Jurkat, Clone E6-1 (cell line): ENCODE measurements around the gene PIK3AP1. TPM values are rescaled to one million over a fixed set of nuclear protein-coding genes. Genes with fewer than 3 reads are reported as not detected.
"Not testable (repeated sequence)": the region's sequence is repeated elsewhere in the genome, so short reads cannot be mapped to it uniquely, and the experiment has no call there.

Experiments
- DNase-seq: peaks from one replicate; pipeline ENCODE4 v3.0.0-alpha.2; 2011; ENCODE audit warnings: low read depth, low spot score
- H3K4me3 ChIP-seq: 2 replicates; pipeline ENCODE4 v1.5.1; 2011; ENCODE audit warnings: mild to moderate bottlenecking, low read length, control low read depth, moderate library complexity
- polyA plus RNA-seq: library from polyadenylated mRNA; unstranded; fragments of >200 nt; gene quantifications from one replicate; pipeline ENCODE4 v1.2.1, GENCODE V29; 2012; ENCODE audit warnings: missing spikeins; ENCODE audit not compliant: insufficient read length, insufficient read depth

PIK3AP1 gene
- 3.6 TPM for polyA plus RNA-seq

GRCh38 chr10:96720422-96721206, at the start of gene PIK3AP1:
PIK3AP1 (minus strand) TSS chr10:96720514; CDS start chr10:96720394, 120 bp downstream.
- H3K4me3 ChIP-seq: peak within 1 kb of the TSS; percentile 56
- DNase-seq: peak; percentile 43

DNA sequence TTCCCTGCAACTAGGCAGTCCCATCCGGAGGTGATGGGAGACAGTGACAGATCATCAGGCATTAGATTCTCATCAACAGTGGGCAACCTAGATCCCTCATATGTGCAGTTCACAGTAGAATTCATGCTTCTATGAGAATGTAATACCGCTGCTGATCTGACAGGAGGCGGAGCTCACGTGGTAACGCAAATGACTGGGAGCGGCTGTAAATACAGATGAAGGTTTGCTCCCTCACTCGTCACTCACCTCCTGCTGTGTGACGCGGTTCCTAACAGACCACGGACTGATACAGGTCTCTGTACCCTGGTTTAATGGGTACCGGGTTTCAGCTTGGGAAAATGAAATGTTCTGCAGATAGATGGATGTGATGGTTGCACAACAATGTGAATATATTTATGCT, 47.8 kb upstream of the PIK3AP1 start:
- no peak overlapping the region for H3K4me3 ChIP-seq
- DNase-seq: no peak

DNA sequence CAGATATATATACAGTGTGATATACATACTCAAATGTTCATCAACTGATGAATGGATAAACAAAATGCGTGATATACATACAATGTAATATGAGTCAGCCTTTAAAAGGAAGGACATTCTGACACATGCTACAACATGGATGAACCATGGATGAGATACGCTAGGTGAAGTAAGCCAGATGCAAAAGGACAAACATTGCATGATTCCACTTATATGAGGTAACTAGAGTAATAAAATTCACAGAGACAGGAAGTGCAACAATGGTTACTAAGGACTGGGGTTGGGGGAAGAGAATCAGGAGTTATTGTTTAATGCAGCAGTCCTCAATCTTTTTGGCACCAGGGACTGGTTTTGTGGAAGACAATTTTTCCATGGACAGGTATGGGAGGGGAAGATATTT, 47.3 kb upstream of the PIK3AP1 start:
- DNase-seq: no peak
- no peak overlapping the region for H3K4me3 ChIP-seq

DNA sequence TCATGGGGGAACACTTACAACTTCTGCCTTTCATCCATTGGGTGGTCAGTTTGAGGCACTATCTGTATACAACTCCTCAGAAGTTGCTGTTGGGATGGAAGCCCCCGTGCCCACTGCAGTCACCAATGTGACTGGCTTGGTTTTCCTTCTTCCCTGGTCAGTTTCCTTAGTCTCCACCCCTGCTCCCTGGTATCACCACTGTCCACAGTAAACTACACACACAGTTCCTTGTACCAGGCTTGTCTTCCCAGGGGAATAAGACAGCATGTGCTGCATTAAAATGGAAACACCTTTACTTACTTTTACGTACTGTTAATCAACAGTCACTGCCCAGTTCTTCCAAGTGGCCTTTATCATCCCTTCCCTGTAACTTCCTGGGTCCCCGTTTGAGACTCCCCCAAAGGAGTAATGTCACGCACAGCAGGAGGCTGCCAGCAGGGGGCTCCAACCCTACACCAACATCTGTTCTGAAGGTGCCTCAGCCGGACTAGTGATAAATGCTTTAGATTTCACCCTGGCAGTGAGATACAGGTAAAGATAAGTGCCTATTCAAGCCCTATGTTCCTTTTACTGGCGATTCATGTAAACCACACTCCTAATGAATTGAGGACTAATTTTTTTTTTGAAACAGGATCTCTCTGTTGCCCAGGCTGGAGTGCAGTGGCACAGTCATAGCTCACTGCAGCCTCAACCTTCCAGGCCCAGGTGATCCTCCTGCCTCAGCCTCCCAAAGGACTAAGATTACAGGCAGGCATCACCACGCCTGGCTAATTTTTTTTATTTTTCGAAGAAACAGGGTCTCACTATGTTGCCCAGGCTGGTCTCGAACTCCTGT, 45.3 kb upstream of the PIK3AP1 start:
- no peak overlapping the region for H3K4me3 ChIP-seq
- peak; percentile 52 for DNase-seq

- H3K4me3 ChIP-seq: no peak overlapping the region
- no peak for DNase-seq
Observed at GRCh38 chr10:96764425-96765060, 44.2 kb upstream of the PIK3AP1 start.

- peak; percentile 12 for DNase-seq
- H3K4me3 ChIP-seq: no peak overlapping the region
Observed at GRCh38 chr10:96758423-96758822, 38.1 kb upstream of the PIK3AP1 start.

DNA sequence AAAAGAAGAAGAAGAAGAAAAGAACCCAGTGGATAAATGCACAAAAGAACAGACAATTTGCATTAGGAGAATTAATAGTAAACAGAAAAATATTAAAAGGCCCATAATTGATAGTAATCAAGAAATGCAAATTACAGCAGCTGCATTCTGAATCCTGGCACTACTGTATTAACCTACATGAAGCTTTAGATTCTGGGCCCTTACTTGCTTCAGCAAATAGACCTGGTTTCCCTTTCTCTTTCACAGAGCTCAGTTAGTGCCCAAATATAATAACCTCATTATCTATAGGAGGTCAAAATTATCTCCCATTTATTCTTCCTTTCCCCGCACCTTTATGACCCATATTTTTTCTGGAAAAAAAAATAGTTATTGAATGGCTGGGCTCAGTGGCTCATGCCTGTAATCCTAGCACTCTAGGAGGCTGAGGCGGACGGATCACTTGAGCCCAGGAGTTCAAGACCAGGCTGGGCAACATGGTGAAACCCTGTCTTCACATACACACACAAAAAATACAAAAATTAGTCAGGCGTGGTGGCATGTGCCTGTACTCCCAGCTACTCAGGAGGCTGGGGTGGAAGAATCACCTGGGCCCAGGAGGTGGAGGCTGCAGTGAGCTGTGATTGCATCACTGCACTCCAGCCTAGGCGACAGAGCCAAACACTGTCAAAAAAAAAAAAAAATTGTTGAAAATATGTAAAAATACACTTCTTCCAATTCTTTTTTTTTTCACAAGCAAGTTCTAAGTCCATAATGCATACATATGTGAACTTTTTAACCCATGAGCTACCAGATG, 36.0 kb upstream of the PIK3AP1 start:
- H3K4me3 ChIP-seq: no peak overlapping the region
- DNase-seq: no peak

DNA sequence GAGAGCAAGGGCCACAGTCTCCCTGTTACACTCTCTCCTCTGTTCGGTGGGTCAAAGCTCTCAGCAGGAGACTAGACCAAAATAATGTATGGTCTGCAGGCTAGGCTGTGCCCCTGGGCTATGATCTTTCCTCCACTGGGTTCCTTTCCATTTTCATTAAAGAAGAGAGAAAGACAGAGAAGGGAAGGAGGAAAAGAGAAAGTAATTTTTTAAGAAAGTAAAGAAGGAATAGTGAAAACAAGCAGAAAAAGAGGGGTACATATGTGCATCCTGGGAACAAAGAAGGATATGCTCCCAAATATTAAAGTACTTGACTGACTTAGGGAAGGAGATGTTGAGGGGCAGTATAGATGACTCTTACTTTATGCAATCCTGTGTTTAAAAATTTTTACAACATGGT, 33.6 kb upstream of the PIK3AP1 start:
- no peak overlapping the region for H3K4me3 ChIP-seq
- DNase-seq: no peak

DNA sequence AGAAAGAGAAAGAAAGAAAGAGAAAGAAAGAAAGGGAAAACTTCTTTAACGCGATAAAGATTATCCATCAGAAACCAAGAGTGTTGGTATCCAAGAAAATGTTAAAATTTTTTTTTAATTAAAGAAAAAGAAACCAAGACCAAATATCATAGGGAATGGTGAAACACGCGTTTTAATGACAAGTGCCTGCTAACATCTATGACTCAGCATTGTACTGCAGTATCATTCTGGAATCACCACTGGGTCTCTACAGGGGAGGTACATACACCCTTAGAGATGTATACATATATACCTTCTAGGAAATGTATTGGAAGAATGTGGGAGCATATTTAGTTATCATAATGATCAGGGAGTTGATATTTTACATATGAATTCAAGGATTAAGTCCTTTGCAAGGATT, 32.1 kb upstream of the PIK3AP1 start:
- no peak for DNase-seq
- H3K4me3 ChIP-seq: no peak overlapping the region

- DNase-seq, H3K4me3 ChIP-seq: not testable (repeated sequence)
Observed at GRCh38 chr10:96750316-96750715, 30.0 kb upstream of the PIK3AP1 start.

DNA sequence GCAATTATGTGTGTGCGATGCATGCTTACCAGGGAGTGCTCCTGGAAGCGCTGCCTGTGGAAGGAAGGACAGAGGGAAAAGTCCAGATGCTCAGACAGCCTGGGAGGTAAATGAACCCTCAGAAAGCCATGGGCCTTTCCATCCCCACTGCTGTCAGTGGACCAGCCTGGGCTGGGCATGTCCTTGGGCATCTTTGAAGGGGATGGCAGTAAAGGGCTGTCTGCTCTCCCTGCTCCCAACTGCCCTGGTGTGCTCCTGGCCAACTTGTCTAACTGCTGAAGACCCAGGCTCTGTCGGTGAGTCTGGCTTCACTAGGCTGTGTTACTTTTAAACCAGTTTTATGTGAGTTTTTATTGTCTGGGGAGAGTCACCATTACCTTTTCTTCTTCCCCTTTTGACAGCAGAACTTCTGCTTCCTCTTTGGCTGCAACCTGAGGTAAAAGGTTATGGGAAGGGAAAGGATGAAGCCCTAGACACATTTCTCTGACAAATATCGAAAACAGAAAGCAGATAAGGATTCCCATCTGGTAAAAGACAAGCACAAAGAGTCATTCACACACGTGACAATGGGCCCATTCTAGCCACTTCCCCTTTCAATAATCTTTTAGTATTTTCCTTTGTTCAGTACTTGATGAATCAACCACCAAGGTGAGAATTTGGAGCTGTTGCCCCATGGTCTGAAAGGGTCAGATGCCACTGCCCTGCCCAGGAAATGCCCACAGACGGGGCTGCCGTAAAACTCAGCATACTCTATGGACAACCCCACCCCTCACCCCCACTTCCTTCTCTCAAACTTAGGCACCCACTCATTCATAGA, 27.6 kb upstream of the PIK3AP1 start:
- DNase-seq: no peak
- H3K4me3 ChIP-seq: no peak overlapping the region

DNA sequence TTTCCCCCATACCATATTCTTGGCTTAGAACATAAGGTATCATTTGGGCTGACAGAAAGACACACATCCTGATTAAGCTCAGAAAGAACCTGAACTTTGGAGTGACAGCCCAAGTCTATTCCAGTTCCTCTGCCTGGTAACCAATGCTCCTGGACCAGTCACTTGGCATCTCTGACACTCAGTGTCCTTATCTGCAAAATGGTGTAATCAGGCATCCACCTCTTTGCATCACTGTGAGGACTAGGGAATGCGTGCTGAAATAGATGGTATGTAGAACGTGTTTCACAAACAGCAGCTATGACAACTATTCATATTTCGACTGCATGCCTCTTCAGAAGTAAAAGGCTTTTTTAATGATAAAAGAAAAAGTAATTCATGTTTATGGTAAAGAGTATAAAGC, 26.2 kb upstream of the PIK3AP1 start:
- H3K4me3 ChIP-seq: no peak overlapping the region
- DNase-seq: no peak

DNA sequence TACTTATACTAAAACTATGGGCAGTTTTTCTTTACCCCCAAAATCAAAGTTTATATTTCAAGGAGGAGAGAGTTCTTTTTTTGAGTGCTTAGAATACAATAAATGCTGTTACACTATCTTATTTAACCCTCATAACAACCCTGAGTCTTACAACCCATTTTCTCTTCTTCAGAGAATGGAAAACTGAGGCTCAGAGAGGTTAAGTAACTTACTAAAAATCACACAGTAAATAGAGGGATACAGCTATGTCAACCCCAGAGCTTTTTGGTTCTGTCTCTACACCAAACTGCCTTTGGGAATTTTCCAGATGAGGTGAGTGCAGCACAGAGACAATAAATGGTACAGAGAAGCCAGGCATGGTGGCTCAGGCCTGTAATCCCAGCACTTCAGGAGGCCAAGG, 25.6 kb upstream of the PIK3AP1 start:
- no peak overlapping the region for H3K4me3 ChIP-seq
- no peak for DNase-seq

- no peak for DNase-seq
- no peak overlapping the region for H3K4me3 ChIP-seq
Observed at GRCh38 chr10:96743988-96744585, 23.8 kb upstream of the PIK3AP1 start.

GRCh38 chr10:96741557-96741956, 21.2 kb upstream of the PIK3AP1 start:
- DNase-seq, H3K4me3 ChIP-seq: not testable (repeated sequence)

GRCh38 chr10:96740579-96741281, 20.4 kb upstream of the PIK3AP1 start:
- H3K4me3 ChIP-seq: no peak overlapping the region
- no peak for DNase-seq

GRCh38 chr10:96740141-96740540, 19.8 kb upstream of the PIK3AP1 start:
- H3K4me3 ChIP-seq: no peak overlapping the region
- no peak for DNase-seq
